HG02623 (cell line): ENCODE measurements around the gene UGT2B28.
"Not testable (repeated sequence)": the region's sequence is repeated elsewhere in the genome, so short reads cannot be mapped to it uniquely, and the experiment has no call there.

Experiments
- ATAC-seq: cut with Tn5 transposase; IDR thresholded peaks from one replicate; pipeline ENCODE4 v1.9.1; 2021; ENCODE audit warnings: moderate library complexity; ENCODE audit not compliant: unreplicated experiment

UGT2B28 gene

GRCh38 chr4:69343114-69343513 lies 62.8 kb downstream of the UGT2B28 start:
- not testable (repeated sequence) for ATAC-seq

- not testable (repeated sequence) for ATAC-seq
Observed at GRCh38 chr4:69343558-69344420, 63.5 kb downstream of the UGT2B28 start.
